GM10248 (cell line): ENCODE measurements around the gene GAREM2.

Experiments
- CTCF ChIA-PET: fragments of 300-600 bp; sonication (Branson Sonifier 250); formaldehyde crosslinking; extraction: SDS; loops from one replicate; lab custom pipeline; 2021; ENCODE audit warnings: antibody characterized with exemption; lab: Yijun Ruan, JAX
- POLR2A ChIA-PET: fragments of 350-650 bp; sonication (Branson Sonifier 250); formaldehyde crosslinking; extraction: SDS; loops from one replicate; lab custom pipeline; 2020; ENCODE audit warnings: antibody characterized with exemption; lab: Yijun Ruan, JAX
- DNase-seq: peaks from one replicate; pipeline ENCODE4 v3.0.0; 2012; ENCODE audit errors: extremely low spot score
- CTCF ChIP-seq: IDR thresholded peaks from 2 replicates; pipeline ENCODE4 v1.5.1; 2012; ENCODE audit warnings: mild to moderate bottlenecking, low read depth; ENCODE audit errors: extremely low read depth, missing control alignments, control extremely low read depth

GAREM2 gene

GRCh38 chr2:26178746-26179436 is 6.0 kb downstream of the GAREM2 start:
- POLR2A ChIA-PET: no interaction called here
- DNase-seq: peak; percentile 42
- CTCF ChIA-PET: interaction anchor here (0.6 kb wide), 1 partner anchor 187 kb away, joined by 3 read pairs; no protein-coding TSS in a partner anchor
- TF ChIP-seq CTCF: no peak

GRCh38 chr2:26179446-26179913 is 6.6 kb downstream of the GAREM2 start:
- no peak for DNase-seq
- no peak for TF ChIP-seq CTCF
- ChIA-PET CTCF (interaction anchor here (0.6 kb wide), 1 partner anchor 188 kb away, joined by 3 read pairs; no protein-coding TSS in a partner anchor), POLR2A (no interaction called here)

GRCh38 chr2:26182441-26182840 is 9.6 kb downstream of the GAREM2 start:
- no peak for DNase-seq
- ChIA-PET POLR2A (no interaction called here), CTCF (interaction anchor here (1.5 to 2.5 kb wide), 2 partner anchors 11 to 29 kb away, joined by 3 to 9 read pairs; no protein-coding TSS in a partner anchor)
- TF ChIP-seq CTCF: no peak

- CTCF ChIA-PET: interaction anchor here (1.2 to 2.7 kb wide), 5 partner anchors 7 to 147 kb away, joined by 3 to 17 read pairs (median 9); partner anchors contain the start of gene GAREM2
- DNase-seq: no peak
- POLR2A ChIA-PET: no interaction called here
- TF ChIP-seq CTCF: no peak
These were observed 10.2 kb downstream of the GAREM2 start for GRCh38 chr2:26182887-26183630.

- POLR2A ChIA-PET: no interaction called here
- CTCF ChIA-PET: interaction anchor here (0.8 to 3.2 kb wide), 17 partner anchors 8 to 236 kb away, joined by 3 to 21 read pairs (median 4); partner anchors contain the start of gene GAREM2
These were observed 11.2 kb downstream of the GAREM2 start for GRCh38 chr2:26184121-26184520.

More at GRCh38 chr2:26184121-26184520, 11.2 kb downstream of the GAREM2 start:
- TF ChIP-seq CTCF: no peak
- DNase-seq: no peak
